HG03135 (cell line): Measurements from ENCODE around the gene DENND4C.
"Not testable (repeated sequence)": the region's sequence is repeated elsewhere in the genome, so short reads cannot be mapped to it uniquely, and the experiment has no call there.

Experiments
- ATAC-seq: cut with Tn5 transposase; IDR thresholded peaks from one replicate; pipeline ENCODE4 v1.9.1; 2021; ENCODE audit warnings: mild to moderate bottlenecking, moderate library complexity; ENCODE audit not compliant: unreplicated experiment

DENND4C gene

DNA sequence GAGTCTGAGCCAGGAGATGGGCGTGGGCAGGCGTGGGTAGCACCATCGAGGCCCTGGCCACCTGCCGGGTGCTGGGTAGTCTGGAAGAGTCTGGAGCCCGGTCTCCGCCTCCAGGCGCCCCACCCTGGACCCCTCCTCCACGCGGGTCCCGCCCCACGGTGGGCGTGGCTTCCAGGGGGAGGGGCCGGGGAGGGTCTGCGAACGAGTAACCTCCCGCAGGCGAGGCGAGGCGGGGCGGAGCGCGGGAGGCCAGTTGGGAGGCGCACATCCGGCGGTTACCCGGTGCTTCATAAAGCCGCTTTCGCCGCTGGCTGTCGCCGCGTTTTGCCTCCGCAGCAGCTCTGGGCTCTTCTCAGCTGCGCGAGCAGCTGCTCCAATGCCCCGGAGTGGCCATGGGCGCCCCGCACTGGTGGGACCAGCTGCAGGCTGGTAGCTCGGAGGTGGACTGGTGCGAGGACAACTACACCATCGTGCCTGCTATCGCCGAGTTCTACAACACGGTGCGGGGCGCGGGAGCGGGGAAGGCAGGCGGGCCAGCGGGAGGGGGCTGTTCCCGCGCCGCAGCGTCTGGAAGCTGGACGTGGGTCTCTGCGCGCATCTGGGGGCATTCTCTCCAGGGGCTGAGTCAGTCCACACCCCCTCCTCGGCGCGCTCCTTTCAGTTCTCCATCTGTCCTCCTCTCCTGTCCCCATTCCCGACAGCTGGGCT, 178.4 kb downstream of the DENND4C start, which contains the start of gene ACER2:
Gene ACER2 (plus strand): TSS at position 317 of the 708 bp plus-strand sequence. CDS start 76 bp downstream, at position 393.
- ATAC-seq, result peak; percentile 98

DNA sequence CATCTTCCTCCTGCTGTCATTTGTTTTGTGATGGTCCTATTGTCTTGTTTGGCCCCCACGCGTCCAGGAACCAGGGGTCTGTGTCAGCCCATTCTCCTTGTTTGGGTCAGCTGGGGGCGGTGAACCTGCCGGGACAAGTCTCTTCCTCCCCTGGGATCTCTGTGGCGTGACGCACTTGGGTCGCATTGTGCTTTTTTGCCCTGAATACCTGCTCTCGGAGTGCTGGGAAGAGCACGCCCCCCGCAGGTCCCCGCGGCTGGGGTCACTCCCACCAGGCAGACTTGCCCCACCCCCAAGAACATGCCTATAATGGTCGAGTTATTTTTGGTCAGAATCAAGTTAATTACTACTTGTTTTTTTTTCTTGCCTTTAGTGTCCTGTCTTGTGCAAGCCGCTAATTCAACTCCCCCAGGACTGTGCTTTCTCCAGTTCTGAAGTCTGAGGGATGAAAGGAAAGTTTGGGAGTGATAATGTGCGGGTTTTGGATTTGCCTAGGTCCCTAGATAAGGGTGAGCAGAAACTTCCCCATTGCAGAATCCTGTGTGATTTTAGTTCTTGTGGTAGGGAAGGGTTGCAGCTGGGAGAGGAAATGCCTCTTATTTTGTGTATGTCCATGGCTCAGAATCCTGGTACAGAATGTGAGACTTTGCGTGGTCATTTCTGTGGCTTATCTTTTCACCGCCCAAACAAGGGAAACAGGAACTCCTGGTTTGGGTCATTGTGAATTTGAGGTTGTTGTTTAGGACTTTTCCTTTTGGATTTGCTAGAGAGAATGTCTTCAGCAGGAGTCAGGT, 179.1 kb downstream of the DENND4C start:
- no peak for ATAC-seq

DNA sequence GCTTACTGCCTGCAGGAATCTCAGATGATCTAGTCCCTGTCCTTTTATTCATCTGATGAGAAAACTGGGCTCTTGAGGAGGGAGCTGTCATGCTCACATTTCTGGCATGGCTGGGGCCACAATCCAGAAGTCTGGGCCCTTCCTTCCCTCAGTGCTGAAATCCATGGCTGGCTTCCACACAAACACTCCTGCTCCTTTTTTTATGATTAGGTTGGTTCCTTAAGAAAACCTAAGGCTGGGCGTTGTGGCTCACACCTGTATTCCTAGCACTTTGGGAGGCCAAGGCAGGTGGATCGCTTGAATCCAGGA, 179.7 kb downstream of the DENND4C start:
- no peak for ATAC-seq

DNA sequence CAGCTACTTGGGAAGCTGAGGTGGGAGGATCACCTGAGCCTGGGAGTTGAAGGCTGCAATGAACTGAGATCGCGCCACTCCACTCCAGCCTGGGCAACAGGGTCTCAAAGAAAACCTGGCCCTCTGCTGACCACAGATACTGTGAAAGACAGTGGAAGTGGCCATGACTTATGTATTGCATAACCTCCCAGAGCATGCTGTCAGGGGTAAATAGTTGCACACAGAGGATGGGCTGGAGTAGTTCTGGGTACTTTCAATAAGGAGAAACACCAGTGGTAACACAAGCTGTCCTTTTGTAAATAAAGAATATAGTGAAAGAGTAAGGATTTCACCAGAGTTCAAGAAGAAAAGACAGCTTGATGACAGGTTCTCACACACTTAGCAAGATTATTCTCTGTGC, 180.1 kb downstream of the DENND4C start:
- no peak for ATAC-seq

DNA sequence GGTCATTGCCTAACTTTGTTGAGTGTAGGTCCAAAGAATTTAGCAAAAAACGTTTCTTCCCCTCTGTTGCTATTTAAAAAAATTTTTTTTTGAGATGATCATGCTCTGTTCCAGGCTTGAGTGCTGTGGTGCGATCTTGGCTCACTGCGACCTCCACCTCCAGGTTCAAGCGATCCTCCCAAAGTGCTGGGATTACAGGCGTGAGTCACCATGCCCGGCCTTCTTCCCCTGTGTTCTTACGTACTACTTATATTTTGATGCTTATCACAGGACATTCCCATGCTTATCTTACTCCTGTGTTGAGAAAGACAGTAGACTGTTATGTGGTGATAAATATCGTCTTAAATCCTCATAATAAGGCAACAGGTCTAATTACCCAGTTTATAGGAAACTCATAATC, 180.8 kb downstream of the DENND4C start:
- no peak for ATAC-seq

DNA sequence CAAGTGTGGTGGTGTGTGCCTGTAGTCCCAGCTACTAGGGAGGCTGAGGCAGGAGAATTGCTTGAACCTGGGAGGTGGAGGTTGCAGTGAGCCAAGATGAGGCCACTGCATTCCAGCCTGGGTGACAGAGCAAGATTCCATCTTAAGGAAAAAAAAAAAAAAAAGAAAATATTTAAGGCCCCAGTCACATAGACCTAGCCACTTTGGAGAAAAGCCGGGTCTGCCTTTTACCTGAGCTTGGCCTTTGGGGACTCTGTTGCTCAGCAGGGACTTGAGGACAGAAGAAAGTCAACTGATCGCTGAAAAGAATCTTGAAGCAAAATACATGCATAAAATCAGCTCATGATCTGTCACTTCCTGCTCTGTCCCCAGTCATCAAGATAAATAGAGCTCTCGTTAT, 183.0 kb downstream of the DENND4C start:
- ATAC-seq, result not testable (repeated sequence)

DNA sequence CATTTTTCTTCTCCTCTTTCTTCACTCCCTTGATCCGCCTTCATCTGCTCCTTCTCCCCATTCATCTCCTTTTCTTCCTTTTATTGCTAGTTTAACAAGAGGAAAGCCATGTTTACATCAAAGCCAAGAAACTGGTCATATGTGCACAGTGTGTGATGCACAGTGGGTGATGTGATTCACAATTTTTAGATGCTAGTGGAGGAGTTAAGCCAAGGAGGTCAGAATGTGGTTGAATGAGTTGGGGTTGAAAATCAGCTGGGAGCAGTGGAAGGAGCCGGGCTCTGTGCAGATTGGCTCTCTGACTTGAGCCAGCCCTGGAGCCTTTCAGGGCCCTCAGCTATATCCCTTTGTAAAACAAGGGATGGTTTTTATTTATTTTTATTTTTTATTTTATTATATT, 185.7 kb downstream of the DENND4C start:
- no peak for ATAC-seq

DNA sequence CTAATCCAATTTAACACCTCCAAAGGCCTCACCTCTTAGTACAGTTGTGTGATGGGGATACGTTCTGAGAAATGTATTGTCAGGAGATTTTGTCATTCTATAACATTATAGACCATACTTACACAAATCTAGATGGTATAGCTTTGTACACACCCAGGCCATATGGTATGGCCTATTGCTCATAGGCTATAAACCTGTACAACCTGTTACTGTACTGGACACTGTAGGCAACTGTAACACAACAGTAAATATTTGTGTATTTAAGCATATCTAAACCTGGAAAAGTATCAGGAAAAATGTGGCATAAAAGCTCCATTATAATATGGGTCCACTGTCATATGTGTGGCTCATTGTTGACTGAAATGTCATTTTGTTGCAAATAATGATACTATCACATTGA, 190.4 kb downstream of the DENND4C start:
- ATAC-seq, result no peak
